Dedifferentiated amniotic fluid mesenchymal stem cell (primary cell): Measurements from ENCODE around the gene VN1R5.

ENCODE experiments used
- DNase-seq: peaks from one replicate; pipeline ENCODE4 v3.0.0-alpha.2; 2016; ENCODE audit errors: extremely low spot score

Gene VN1R5

GRCh38 chr1:247300491-247301175 lies 44.8 kb downstream of the VN1R5 start:
- DNase-seq, result no peak

- no peak for DNase-seq
These were observed 45.3 kb downstream of the VN1R5 start for GRCh38 chr1:247301176-247301540.

GRCh38 chr1:247303216-247303615 lies 47.3 kb downstream of the VN1R5 start:
- no peak for DNase-seq

GRCh38 chr1:247304031-247304430 lies 48.2 kb downstream of the VN1R5 start:
- DNase-seq, result no peak
